Fibroblast of mammary gland (primary cell): ENCODE data around the gene FRAT1.

Source experiments
- DNase-seq: peaks from one replicate; pipeline ENCODE4 v3.0.0-alpha.2; 2010; ENCODE audit warnings: low read depth
- H3K4me3 ChIP-seq: 2 replicates; pipeline ENCODE4 v1.5.1; 2011; ENCODE audit warnings: low read depth, mild to moderate bottlenecking, low read length, moderate library complexity; ENCODE audit not compliant: control insufficient read depth
- CTCF ChIP-seq: conservative IDR thresholded peaks from 2 replicates; pipeline ENCODE4 v1.5.1; 2011; ENCODE audit warnings: low read depth, low read length, inconsistent platforms; ENCODE audit not compliant: control insufficient read depth, insufficient read depth

Gene FRAT1

GRCh38 chr10:97358781-97359180 lies 39.7 kb downstream of the FRAT1 start:
- H3K4me3 ChIP-seq = no peak overlapping the region
- DNase-seq = no peak
- no peak for TF ChIP-seq CTCF

GRCh38 chr10:97360705-97361536 lies 41.9 kb downstream of the FRAT1 start:
- no peak overlapping the region for H3K4me3 ChIP-seq
- TF ChIP-seq CTCF = no peak
- no peak for DNase-seq

GRCh38 chr10:97361537-97361901 lies 42.4 kb downstream of the FRAT1 start:
- no peak for TF ChIP-seq CTCF

GRCh38 chr10:97362310-97363033 lies 43.4 kb downstream of the FRAT1 start:
- DNase-seq = no peak
- TF ChIP-seq CTCF = no peak
- H3K4me3 ChIP-seq = no peak overlapping the region

More at GRCh38 chr10:97361537-97361901, 42.4 kb downstream of the FRAT1 start:
- no peak overlapping the region for H3K4me3 ChIP-seq
- DNase-seq = no peak

- no peak for DNase-seq
- H3K4me3 ChIP-seq = no peak overlapping the region
- TF ChIP-seq CTCF = no peak
These were observed 44.0 kb downstream of the FRAT1 start for GRCh38 chr10:97363071-97363470.

- DNase-seq = no peak
- H3K4me3 ChIP-seq = no peak overlapping the region
- no peak for TF ChIP-seq CTCF
These were observed 46.8 kb downstream of the FRAT1 start for GRCh38 chr10:97365761-97366351.
